ENCODE results near the gene OR1M1. TPM values are rescaled to one million over a fixed set of nuclear protein-coding genes. Genes with fewer than 3 reads are reported as not detected.

Gene OR1M1
- total and polyA plus RNA-seq, 4 donors: 0.02 to 0.04 TPM; not detected in 2

- DNase-seq: no peak
- Histone ChIP-seq H3K27me3 (ENCODE audit: control insufficient read depth in 3 of 3, insufficient read depth in 3 of 3, low read length in 2 of 3) (no peaks in the 10 kb centered on the region), H3K9me3 (ENCODE audit: control insufficient read depth in 4 of 4, insufficient read depth in 3 of 4, low read length in 3 of 4) (peaks cover 0 to 1% (median 0%) of the 10 kb centered on the region in 4 donors), H3K4me3 (no peak overlapping the region), H3K9ac (ENCODE audit: insufficient read depth in 1 of 2, low read length in 2 of 2) (no peak overlapping the region), H3K4me1 (ENCODE audit: control insufficient read depth in 5 of 5, insufficient read depth in 5 of 5, low read length in 5 of 5) (no peaks in the 10 kb centered on the region), H3K27ac (ENCODE audit: low read depth in 1 of 2, low read length in 1 of 2) (no peak overlapping the region), H3K36me3 (ENCODE audit: control insufficient read depth in 4 of 4, insufficient read depth in 4 of 4, low read length in 4 of 4) (no peaks in the 10 kb centered on the region)
- 63 to 70% methylated on average over 9 of the region's 9 CpGs for WGBS, 2 donors
- TF ChIP-seq CTCF (IDR thresholded peaks at IDR 0.05; ENCODE audit: control extremely low read depth, extremely low read depth): no peak
- ATAC-seq (ENCODE audit: insufficient read depth, low FRiP score): no peak
Observed at GRCh38 chr19:9040131-9040530, 46.7 kb upstream of the OR1M1 start.

- ATAC-seq (ENCODE audit: insufficient read depth, low FRiP score): no peak
- Histone ChIP-seq H3K4me3 (no peak overlapping the region), H3K9ac (ENCODE audit: insufficient read depth in 1 of 2, low read length in 2 of 2) (no peak overlapping the region), H3K9me3 (ENCODE audit: control insufficient read depth in 4 of 4, insufficient read depth in 3 of 4, low read length in 3 of 4) (no peaks in the 10 kb centered on the region), H3K27ac (ENCODE audit: low read depth in 1 of 2, low read length in 1 of 2) (no peak overlapping the region), H3K36me3 (ENCODE audit: control insufficient read depth in 4 of 4, insufficient read depth in 4 of 4, low read length in 4 of 4) (no peaks in the 10 kb centered on the region), H3K4me1 (ENCODE audit: control insufficient read depth in 5 of 5, insufficient read depth in 5 of 5, low read length in 5 of 5) (no peaks in the 10 kb centered on the region), H3K27me3 (ENCODE audit: control insufficient read depth in 3 of 3, insufficient read depth in 3 of 3, low read length in 2 of 3) (no peaks in the 10 kb centered on the region)
- no peak for DNase-seq
- WGBS, 2 donors: 72 to 86% methylated on average over 8 of the region's 8 CpGs
- TF ChIP-seq CTCF (IDR thresholded peaks at IDR 0.05; ENCODE audit: control extremely low read depth, extremely low read depth): no peak
Observed at GRCh38 chr19:9041023-9041422, 45.8 kb upstream of the OR1M1 start.

GRCh38 chr19:9043524-9043923 is 43.3 kb upstream of the OR1M1 start:
- Histone ChIP-seq H3K4me3 (no peak overlapping the region), H3K4me1 (ENCODE audit: control insufficient read depth in 5 of 5, insufficient read depth in 5 of 5, low read length in 5 of 5) (no peaks in the 10 kb centered on the region), H3K27ac (ENCODE audit: low read depth in 1 of 2, low read length in 1 of 2) (no peak overlapping the region), H3K9ac (ENCODE audit: insufficient read depth in 1 of 2, low read length in 2 of 2) (no peak overlapping the region), H3K36me3 (ENCODE audit: control insufficient read depth in 4 of 4, insufficient read depth in 4 of 4, low read length in 4 of 4) (no peaks in the 10 kb centered on the region), H3K9me3 (ENCODE audit: control insufficient read depth in 4 of 4, insufficient read depth in 3 of 4, low read length in 3 of 4) (no peaks in the 10 kb centered on the region), H3K27me3 (ENCODE audit: control insufficient read depth in 3 of 3, insufficient read depth in 3 of 3, low read length in 2 of 3) (no peaks in the 10 kb centered on the region)
- WGBS, 2 donors: 89% methylated on average over 5 of the region's 5 CpGs
- TF ChIP-seq CTCF (IDR thresholded peaks at IDR 0.05; ENCODE audit: control extremely low read depth, extremely low read depth): no peak
- DNase-seq (no peak), ATAC-seq (ENCODE audit: insufficient read depth, low FRiP score) (no peak)

- Histone ChIP-seq H3K27me3 (ENCODE audit: control insufficient read depth in 3 of 3, insufficient read depth in 3 of 3, low read length in 2 of 3) (no peaks in the 10 kb centered on the region), H3K36me3 (ENCODE audit: control insufficient read depth in 4 of 4, insufficient read depth in 4 of 4, low read length in 4 of 4) (no peaks in the 10 kb centered on the region), H3K27ac (ENCODE audit: low read depth in 1 of 2, low read length in 1 of 2) (no peak overlapping the region), H3K4me3 (no peak overlapping the region), H3K9ac (ENCODE audit: insufficient read depth in 1 of 2, low read length in 2 of 2) (no peak overlapping the region), H3K4me1 (ENCODE audit: control insufficient read depth in 5 of 5, insufficient read depth in 5 of 5, low read length in 5 of 5) (no peaks in the 10 kb centered on the region), H3K9me3 (ENCODE audit: control insufficient read depth in 4 of 4, insufficient read depth in 3 of 4, low read length in 3 of 4) (no peaks in the 10 kb centered on the region)
- ATAC-seq (ENCODE audit: insufficient read depth, low FRiP score): no peak
- TF ChIP-seq CTCF (IDR thresholded peaks at IDR 0.05; ENCODE audit: control extremely low read depth, extremely low read depth): no peak
- no peak for DNase-seq
- 64 to 76% methylated on average over 3 of the region's 3 CpGs for WGBS, 2 donors
Observed at GRCh38 chr19:9044449-9044848, 42.4 kb upstream of the OR1M1 start.
